ENCODE data around the gene BBOX1.

GRCh38 chr11:27058456-27058855 is 17.8 kb downstream of the BBOX1 start:
- TF ChIP-seq POLR2A (IDR thresholded peaks at IDR 0.05; ENCODE audit: low read depth, low read length) (no peak), TAF1 (IDR thresholded peaks at IDR 0.05; ENCODE audit: borderline replicate concordance, low read depth, low read length) (no peak), POLR2AphosphoS5 (IDR thresholded peaks at IDR 0.05; ENCODE audit: low read depth, low read length) (no peak)

All from GM12892 (cell line).